MM.1S (cell line): ENCODE data around the gene DAB1.

ENCODE experiments used
- EZH2phosphoT487 ChIP-seq: fragments of 300-600 bp; sonication (generic); IDR thresholded peaks from 2 replicates; pipeline ENCODE4 v1.6.1; 2018; ENCODE audit warnings: antibody characterized with exemption, low read length
- TF ChIP-seq, protein P1 (sequence below): fragments of 300-600 bp; sonication (generic); IDR thresholded peaks from 2 replicates; pipeline ENCODE4 v1.5.1; 2016; ENCODE audit warnings: antibody characterized with exemption, low read length, mixed read lengths

DNA sequence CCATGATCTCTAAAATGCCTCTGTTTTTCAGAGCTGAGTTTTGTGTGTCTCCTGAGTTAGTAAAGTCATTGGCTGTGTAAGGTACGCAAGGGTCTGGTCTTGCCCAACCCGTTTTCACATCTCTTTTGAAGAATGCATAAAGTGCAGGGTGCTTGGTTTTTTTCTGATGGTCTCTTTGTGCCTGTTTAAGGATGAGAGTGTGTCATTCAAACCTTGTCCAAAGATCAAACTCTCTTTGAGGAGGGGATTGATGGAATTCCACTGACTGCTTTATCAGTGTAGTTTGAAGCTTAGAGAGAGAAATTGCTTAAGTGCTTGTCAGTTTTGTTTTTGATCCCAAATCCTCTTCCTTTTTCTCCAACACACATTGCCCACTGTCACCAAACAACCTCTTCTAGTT is 438.0 kb downstream of the DAB1 start:
- TF ChIP-seq, protein P1, sequence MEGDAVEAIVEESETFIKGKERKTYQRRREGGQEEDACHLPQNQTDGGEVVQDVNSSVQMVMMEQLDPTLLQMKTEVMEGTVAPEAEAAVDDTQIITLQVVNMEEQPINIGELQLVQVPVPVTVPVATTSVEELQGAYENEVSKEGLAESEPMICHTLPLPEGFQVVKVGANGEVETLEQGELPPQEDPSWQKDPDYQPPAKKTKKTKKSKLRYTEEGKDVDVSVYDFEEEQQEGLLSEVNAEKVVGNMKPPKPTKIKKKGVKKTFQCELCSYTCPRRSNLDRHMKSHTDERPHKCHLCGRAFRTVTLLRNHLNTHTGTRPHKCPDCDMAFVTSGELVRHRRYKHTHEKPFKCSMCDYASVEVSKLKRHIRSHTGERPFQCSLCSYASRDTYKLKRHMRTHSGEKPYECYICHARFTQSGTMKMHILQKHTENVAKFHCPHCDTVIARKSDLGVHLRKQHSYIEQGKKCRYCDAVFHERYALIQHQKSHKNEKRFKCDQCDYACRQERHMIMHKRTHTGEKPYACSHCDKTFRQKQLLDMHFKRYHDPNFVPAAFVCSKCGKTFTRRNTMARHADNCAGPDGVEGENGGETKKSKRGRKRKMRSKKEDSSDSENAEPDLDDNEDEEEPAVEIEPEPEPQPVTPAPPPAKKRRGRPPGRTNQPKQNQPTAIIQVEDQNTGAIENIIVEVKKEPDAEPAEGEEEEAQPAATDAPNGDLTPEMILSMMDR, result no peak
- no peak for TF ChIP-seq EZH2phosphoT487
